ENCODE data around the gene PTPN20.
A peak's percentile ranks its signal among the peaks of the same experiment; 100 is the strongest.
"Not testable (repeated sequence)": the region's sequence is repeated elsewhere in the genome, so short reads cannot be mapped to it uniquely, and the experiment has no call there.

The PTPN20 gene

GRCh38 chr10:46963356-46963755 lies 52.1 kb downstream of the PTPN20 start:
- not testable (repeated sequence) for H3K4me3 ChIP-seq (ENCODE audit: low read length); H3K36me3 ChIP-seq (ENCODE audit: control insufficient read depth, low read length); H3K9me3 ChIP-seq (ENCODE audit: control insufficient read depth, insufficient read depth, low read length); H3K4me1 ChIP-seq (ENCODE audit: control insufficient read depth, low read length); H3F3A ChIP-seq (ENCODE audit: control insufficient read depth, insufficient read depth); H3K4me2 ChIP-seq (ENCODE audit: low read length); H3K27ac ChIP-seq (ENCODE audit: low read depth, low read length); H3K9me2 ChIP-seq (replicated peaks; ENCODE audit: control insufficient read depth, low read length); H3K79me2 ChIP-seq (ENCODE audit: control insufficient read depth, low read length); H4K20me1 ChIP-seq (ENCODE audit: control insufficient read depth, insufficient read depth, low read depth, low read length); H3K27me3 ChIP-seq (ENCODE audit: control insufficient read depth, low read length)

GRCh38 chr10:46967013-46967412 lies 55.8 kb downstream of the PTPN20 start:
- not testable (repeated sequence) for H3K36me3 ChIP-seq (ENCODE audit: control insufficient read depth, low read length); H3K9me2 ChIP-seq (replicated peaks; ENCODE audit: control insufficient read depth, low read length); H3K4me2 ChIP-seq (ENCODE audit: low read length); H3K27ac ChIP-seq (ENCODE audit: low read depth, low read length); H3K4me3 ChIP-seq (ENCODE audit: low read length); H3K9me3 ChIP-seq (ENCODE audit: control insufficient read depth, insufficient read depth, low read length); H3K79me2 ChIP-seq (ENCODE audit: control insufficient read depth, low read length); H3K27me3 ChIP-seq (ENCODE audit: control insufficient read depth, low read length); H4K20me1 ChIP-seq (ENCODE audit: control insufficient read depth, insufficient read depth, low read depth, low read length); H3F3A ChIP-seq (ENCODE audit: control insufficient read depth, insufficient read depth); H3K4me1 ChIP-seq (ENCODE audit: control insufficient read depth, low read length)

- H3K9me3 ChIP-seq (ENCODE audit: control insufficient read depth, insufficient read depth, low read length); H3K4me3 ChIP-seq (ENCODE audit: low read length); H3K79me2 ChIP-seq (ENCODE audit: control insufficient read depth, low read length); H3K27ac ChIP-seq (ENCODE audit: low read depth, low read length); H3K27me3 ChIP-seq (ENCODE audit: control insufficient read depth, low read length); H3K4me2 ChIP-seq (ENCODE audit: low read length); H4K20me1 ChIP-seq (ENCODE audit: control insufficient read depth, insufficient read depth, low read depth, low read length); H3K36me3 ChIP-seq (ENCODE audit: control insufficient read depth, low read length); H3F3A ChIP-seq (ENCODE audit: control insufficient read depth, insufficient read depth); H3K4me1 ChIP-seq (ENCODE audit: control insufficient read depth, low read length); H3K9me2 ChIP-seq (replicated peaks; ENCODE audit: control insufficient read depth, low read length): not testable (repeated sequence)
These were observed 69.0 kb downstream of the PTPN20 start for GRCh38 chr10:46980223-46980622.

GRCh38 chr10:46987233-46987924 lies 76.2 kb downstream of the PTPN20 start:
- H3F3A ChIP-seq (ENCODE audit: control insufficient read depth, insufficient read depth); H3K27me3 ChIP-seq (ENCODE audit: control insufficient read depth, low read length); H4K20me1 ChIP-seq (ENCODE audit: control insufficient read depth, insufficient read depth, low read depth, low read length); H3K9me2 ChIP-seq (replicated peaks; ENCODE audit: control insufficient read depth, low read length); H3K9me3 ChIP-seq (ENCODE audit: control insufficient read depth, insufficient read depth, low read length); H3K27ac ChIP-seq (ENCODE audit: low read depth, low read length); H3K36me3 ChIP-seq (ENCODE audit: control insufficient read depth, low read length); H3K4me1 ChIP-seq (ENCODE audit: control insufficient read depth, low read length); H3K4me3 ChIP-seq (ENCODE audit: low read length); H3K79me2 ChIP-seq (ENCODE audit: control insufficient read depth, low read length); H3K4me2 ChIP-seq (ENCODE audit: low read length): not testable (repeated sequence)

GRCh38 chr10:46992803-46993561 lies 81.8 kb downstream of the PTPN20 start:
- Histone ChIP-seq H3K36me3 (ENCODE audit: control insufficient read depth, low read length) (no peaks in the 10 kb centered on the region), H3K4me3 (ENCODE audit: low read length) (0 out of 2 replicates have a peak overlapping the region, but pooled peaks have one; percentile 15)

More at GRCh38 chr10:46992803-46993561, 81.8 kb downstream of the PTPN20 start:
- Histone ChIP-seq H3K9me3 (ENCODE audit: control insufficient read depth, insufficient read depth, low read length) (no peaks in the 10 kb centered on the region), H3K4me2 (ENCODE audit: low read length) (no peak overlapping the region), H4K20me1 (ENCODE audit: control insufficient read depth, insufficient read depth, low read depth, low read length) (no peaks in the 10 kb centered on the region), H3K4me1 (ENCODE audit: control insufficient read depth, low read length) (no peaks in the 10 kb centered on the region), H3K79me2 (ENCODE audit: control insufficient read depth, low read length) (no peaks in the 10 kb centered on the region), H3K27me3 (ENCODE audit: control insufficient read depth, low read length) (peaks cover 7% of the 10 kb centered on the region; the same call in 1 of the 2 replicates), H3K27ac (ENCODE audit: low read depth, low read length) (no peak overlapping the region), H3F3A (ENCODE audit: control insufficient read depth, insufficient read depth) (no peaks in the 10 kb centered on the region), H3K9me2 (replicated peaks; ENCODE audit: control insufficient read depth, low read length) (no peaks in the 10 kb centered on the region)
- TF ChIP-seq CTCF (IDR thresholded peaks at IDR 0.05; ENCODE audit: low read depth, low read length, poor library complexity, severe bottlenecking) (peak; percentile 54), EZH2phosphoT487 (IDR thresholded peaks at IDR 0.05; ENCODE audit: borderline replicate concordance, low read length) (no peak)
